ENCODE data around the gene DHX29. TPM values are rescaled to one million over a fixed set of nuclear protein-coding genes. Genes with fewer than 3 reads are reported as not detected.

The DHX29 gene
- total RNA-seq, 3 donors from 2014 or later = 18.3 to 24.7 (median 18.6) TPM

DNA sequence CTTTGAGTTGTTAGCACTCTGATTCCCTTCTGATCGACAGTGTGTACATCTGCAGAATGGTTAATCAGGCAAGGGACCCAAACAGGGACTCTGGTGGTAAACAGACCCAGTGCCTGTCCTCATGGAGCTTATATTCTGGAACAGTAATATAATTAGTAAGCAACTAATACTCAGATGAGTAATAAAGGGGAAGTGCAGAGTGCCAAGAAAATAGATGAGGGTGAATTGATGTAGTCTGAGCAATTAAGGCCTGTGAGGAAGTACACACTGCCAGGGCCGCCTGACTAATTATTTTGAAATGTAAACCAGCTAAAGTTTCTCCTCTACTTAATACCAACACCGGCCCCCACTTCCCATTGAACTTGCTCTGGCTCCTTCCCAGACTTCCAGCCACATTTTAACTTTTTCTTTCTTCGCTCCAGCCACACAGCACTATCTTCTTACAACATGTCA, 4.2 kb downstream of the DHX29 start:
- Histone ChIP-seq H3K4me3 (no peak overlapping the region), H3K9me3 (peaks cover 6% of the 10 kb centered on the region), H3K4me1 (ENCODE audit: low read depth) (peaks cover 25% of the 10 kb centered on the region), H3K36me3 (ENCODE audit: low read depth) (no peaks in the 10 kb centered on the region)
- no peak for ATAC-seq
- DNase-seq = peak in 1 of 3 donors; percentile 16
- no peak for TF ChIP-seq CTCF (IDR thresholded peaks at IDR 0.05)
- intact Hi-C loops (cut with DNase I, micrococcal nuclease) = no loop called here

DNA sequence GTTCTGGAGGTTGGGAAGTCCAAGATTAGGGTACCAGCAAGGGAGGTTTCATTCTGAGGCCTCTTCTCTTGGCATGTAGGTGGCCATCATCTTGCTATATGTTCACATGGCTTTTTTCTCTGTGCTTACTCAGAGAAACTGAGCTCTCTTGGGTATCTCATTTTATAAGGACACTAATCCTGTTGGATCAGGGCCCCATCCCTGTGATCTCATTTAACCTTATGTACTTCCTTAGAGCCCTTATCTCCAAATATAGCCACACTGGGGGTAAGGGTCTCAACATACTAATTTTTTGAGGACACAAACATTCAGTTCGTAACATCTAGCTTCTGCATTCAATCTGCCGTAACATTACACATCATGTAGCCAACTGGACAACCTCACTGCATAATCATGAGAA, 6.6 kb downstream of the DHX29 start:
- no peak for TF ChIP-seq CTCF (IDR thresholded peaks at IDR 0.05)
- Histone ChIP-seq H3K36me3 (ENCODE audit: low read depth) (no peaks in the 10 kb centered on the region), H3K4me3 (no peak overlapping the region), H3K9me3 (peaks cover 6% of the 10 kb centered on the region), H3K4me1 (ENCODE audit: low read depth) (peaks cover 18% of the 10 kb centered on the region)
- intact Hi-C loops (cut with DNase I, micrococcal nuclease) = no loop called here
- ATAC-seq (no peak), DNase-seq (no peak)

DNA sequence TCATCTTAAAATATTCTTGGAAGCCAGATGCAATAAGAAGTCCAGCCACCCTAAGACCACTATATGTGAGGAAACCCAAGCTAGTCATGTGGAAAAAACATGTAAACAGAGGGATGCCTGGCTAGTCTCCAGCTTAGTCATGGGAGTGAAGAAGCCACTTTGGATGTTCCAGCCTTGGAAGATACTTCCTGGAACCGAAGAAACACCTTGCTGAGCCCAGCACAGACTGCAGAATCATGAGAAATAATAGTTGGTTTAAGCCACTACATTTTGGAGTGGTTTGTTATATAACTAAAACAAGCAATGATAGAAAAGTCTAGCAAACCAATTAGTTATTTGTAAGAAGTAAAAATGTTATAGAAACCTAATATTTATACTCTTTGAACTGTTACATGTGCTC, 12.6 kb downstream of the DHX29 start:
- ATAC-seq (no peak), DNase-seq (no peak)
- intact Hi-C loops (cut with DNase I, micrococcal nuclease) = no loop called here

GRCh38 chr5:55290991-55291390, 16.5 kb downstream of the DHX29 start:
- no peak for TF ChIP-seq CTCF (IDR thresholded peaks at IDR 0.05)
- DNase-seq (no peak), ATAC-seq (no peak)
- no peaks in the 10 kb centered on the region for H3K9me3 ChIP-seq
- H3K36me3 ChIP-seq (ENCODE audit: low read depth) = peaks cover 11% of the 10 kb centered on the region
- intact Hi-C loops (cut with DNase I, micrococcal nuclease) = no loop called here
- no peak overlapping the region for H3K4me3 ChIP-seq
- no peaks in the 10 kb centered on the region for H3K4me1 ChIP-seq (ENCODE audit: low read depth)

More for the DNA sequence above, 12.6 kb downstream of the DHX29 start:
- Histone ChIP-seq H3K4me1 (ENCODE audit: low read depth) (no peaks in the 10 kb centered on the region), H3K9me3 (no peaks in the 10 kb centered on the region), H3K36me3 (ENCODE audit: low read depth) (peaks cover 11% of the 10 kb centered on the region), H3K4me3 (no peak overlapping the region)
- no peak for TF ChIP-seq CTCF (IDR thresholded peaks at IDR 0.05)

GRCh38 chr5:55289808-55290207, 17.7 kb downstream of the DHX29 start:
- ATAC-seq (no peak), DNase-seq (no peak)
- Histone ChIP-seq H3K4me1 (ENCODE audit: low read depth) (no peaks in the 10 kb centered on the region), H3K36me3 (ENCODE audit: low read depth) (peaks cover 11% of the 10 kb centered on the region), H3K9me3 (no peaks in the 10 kb centered on the region), H3K4me3 (no peak overlapping the region)
- intact Hi-C loops (cut with DNase I, micrococcal nuclease) = no loop called here
- TF ChIP-seq CTCF (IDR thresholded peaks at IDR 0.05) = no peak

DNA sequence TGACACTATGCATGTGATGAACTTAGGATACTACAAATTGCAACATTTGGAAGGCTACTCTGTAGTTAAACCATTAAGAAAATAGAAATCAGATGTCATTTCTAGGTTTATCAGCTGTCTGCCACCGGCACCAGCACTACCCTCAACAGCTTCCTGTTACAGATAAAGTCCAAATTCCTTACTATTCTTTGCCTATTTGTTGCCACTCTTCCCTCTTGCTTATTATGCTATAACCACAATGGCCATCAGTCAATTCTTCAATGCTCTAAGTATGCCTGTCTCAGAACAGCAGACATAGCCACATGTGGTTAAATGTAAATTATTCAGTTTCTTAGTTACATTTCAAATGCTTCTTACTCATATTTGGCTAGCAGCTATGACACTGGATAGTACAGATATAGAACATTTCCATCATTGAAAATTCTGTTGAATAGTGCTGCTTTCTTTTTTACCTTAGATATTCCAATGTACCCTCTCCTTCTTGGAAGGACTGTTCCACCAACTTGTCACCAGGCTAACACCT, 21.0 kb downstream of the DHX29 start:
- intact Hi-C loops (cut with DNase I, micrococcal nuclease) = no loop called here
- H3K9me3 ChIP-seq = no peaks in the 10 kb centered on the region
- no peaks in the 10 kb centered on the region for H3K4me1 ChIP-seq (ENCODE audit: low read depth)
- ATAC-seq (no peak), DNase-seq (no peak)
- no peak overlapping the region for H3K4me3 ChIP-seq
- no peak for TF ChIP-seq CTCF (IDR thresholded peaks at IDR 0.05)
- H3K36me3 ChIP-seq (ENCODE audit: low read depth) = no peaks in the 10 kb centered on the region
